Suppressor macrophage treated with lipopolysaccharide for 4 hours (primary cell): ENCODE results near the gene ATP5PB.

Source experiments
- DNase-seq: peaks from one replicate; pipeline ENCODE4 v3.0.0-alpha.2; 2020

ATP5PB gene

GRCh38 chr1:111448918-111449702 is at the start of gene ATP5PB, which contains the start of gene WDR77:
TSS of gene ATP5PB (plus strand) at chr1:111449464. CDS start at chr1:111449542, 78 bp downstream.
TSS of gene WDR77 (minus strand) at chr1:111449256. CDS start at chr1:111449169, 87 bp downstream.
- DNase-seq: peak; percentile 100

GRCh38 chr1:111399792-111400610 is 49.3 kb upstream of the ATP5PB start:
- peak; percentile 70 for DNase-seq

GRCh38 chr1:111402083-111402482 is 47.2 kb upstream of the ATP5PB start:
- DNase-seq: no peak

GRCh38 chr1:111404588-111404987 is 44.7 kb upstream of the ATP5PB start:
- no peak for DNase-seq

- DNase-seq: no peak
These were observed 42.9 kb upstream of the ATP5PB start for GRCh38 chr1:111406321-111406768.

GRCh38 chr1:111407301-111407700 is 42.0 kb upstream of the ATP5PB start:
- DNase-seq: no peak

GRCh38 chr1:111412839-111413238 is 36.4 kb upstream of the ATP5PB start:
- no peak for DNase-seq

GRCh38 chr1:111414756-111415155 is 34.5 kb upstream of the ATP5PB start:
- no peak for DNase-seq

GRCh38 chr1:111415461-111415860 is 33.8 kb upstream of the ATP5PB start:
- DNase-seq: no peak

- no peak for DNase-seq
These were observed 31.5 kb upstream of the ATP5PB start for GRCh38 chr1:111417755-111418154.

- DNase-seq: no peak
These were observed 30.2 kb upstream of the ATP5PB start for GRCh38 chr1:111419037-111419436.

- DNase-seq: no peak
These were observed 28.9 kb upstream of the ATP5PB start for GRCh38 chr1:111420377-111420776.

GRCh38 chr1:111422546-111423391 is 26.5 kb upstream of the ATP5PB start:
- DNase-seq: no peak

- DNase-seq: no peak
These were observed 25.0 kb upstream of the ATP5PB start for GRCh38 chr1:111424281-111424680.

GRCh38 chr1:111436726-111437125 is 12.5 kb upstream of the ATP5PB start:
- no peak for DNase-seq

- DNase-seq: no peak
These were observed 9.6 kb upstream of the ATP5PB start for GRCh38 chr1:111439461-111440351.

GRCh38 chr1:111441573-111442192 is 7.6 kb upstream of the ATP5PB start:
- peak; percentile 19 for DNase-seq

- no peak for DNase-seq
These were observed 6.8 kb upstream of the ATP5PB start for GRCh38 chr1:111442457-111442856.

GRCh38 chr1:111444031-111444430 is 5.2 kb upstream of the ATP5PB start:
- DNase-seq: no peak

GRCh38 chr1:111446546-111446945 is 2.7 kb upstream of the ATP5PB start:
- no peak for DNase-seq
